Adrenal gland (tissue), 5 donors: ENCODE data around the gene RSBN1.

Source experiments
- POLR2A ChIP-seq, 2 donors: fragments of 450-650 bp; IDR thresholded peaks; one replicate each; pipeline ENCODE4 v1.6.1; 2017; ENCODE audit warnings: antibody characterized with exemption in 2 of 2, mild to moderate bottlenecking in 2 of 2, moderate library complexity in 1 of 2
- TF ChIP-seq, protein P1 (sequence below), 6 experiments: fragments of 450-650 bp in 4 of 6; fragments of 200-600 bp in 2 of 6; sonication (generic) in 1 of 6; IDR thresholded peaks; 1 replicate in 5 of 6; 2 replicates in 1 of 6; pipeline versions ENCODE4 v1.5.1 to v1.8.0; 2016 to 2021; ENCODE audit warnings: antibody characterized with exemption in 6 of 6, mild to moderate bottlenecking in 2 of 6, moderate library complexity in 1 of 6
- donor health status: DM: no; HTN: no; CAD: no.

GRCh38 chr1:113742515-113742914 is 69.8 kb downstream of the RSBN1 start:
- TF ChIP-seq, protein P1, sequence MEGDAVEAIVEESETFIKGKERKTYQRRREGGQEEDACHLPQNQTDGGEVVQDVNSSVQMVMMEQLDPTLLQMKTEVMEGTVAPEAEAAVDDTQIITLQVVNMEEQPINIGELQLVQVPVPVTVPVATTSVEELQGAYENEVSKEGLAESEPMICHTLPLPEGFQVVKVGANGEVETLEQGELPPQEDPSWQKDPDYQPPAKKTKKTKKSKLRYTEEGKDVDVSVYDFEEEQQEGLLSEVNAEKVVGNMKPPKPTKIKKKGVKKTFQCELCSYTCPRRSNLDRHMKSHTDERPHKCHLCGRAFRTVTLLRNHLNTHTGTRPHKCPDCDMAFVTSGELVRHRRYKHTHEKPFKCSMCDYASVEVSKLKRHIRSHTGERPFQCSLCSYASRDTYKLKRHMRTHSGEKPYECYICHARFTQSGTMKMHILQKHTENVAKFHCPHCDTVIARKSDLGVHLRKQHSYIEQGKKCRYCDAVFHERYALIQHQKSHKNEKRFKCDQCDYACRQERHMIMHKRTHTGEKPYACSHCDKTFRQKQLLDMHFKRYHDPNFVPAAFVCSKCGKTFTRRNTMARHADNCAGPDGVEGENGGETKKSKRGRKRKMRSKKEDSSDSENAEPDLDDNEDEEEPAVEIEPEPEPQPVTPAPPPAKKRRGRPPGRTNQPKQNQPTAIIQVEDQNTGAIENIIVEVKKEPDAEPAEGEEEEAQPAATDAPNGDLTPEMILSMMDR (IDR thresholded peaks at IDR 0.05) = no peak
- TF ChIP-seq POLR2A (IDR thresholded peaks at IDR 0.05) = no peak
